ENCODE measurements around the gene BMP7.

- no peak for TF ChIP-seq POLR2A (IDR thresholded peaks at IDR 0.05)
- TF ChIP-seq CTCF (IDR thresholded peaks at IDR 0.05), result no peak
- TF ChIP-seq EP300 (IDR thresholded peaks at IDR 0.05), result no peak
- TF ChIP-seq POLR2AphosphoS5 (IDR thresholded peaks at IDR 0.05), result no peak
These were observed 18.2 kb downstream of the BMP7 start for GRCh38 chr20:57248132-57248797.

All from sigmoid colon (tissue), 4 donors.